Omental fat pad (tissue), 4 donors: ENCODE results near the gene METTL9. TPM values are rescaled to one million over a fixed set of nuclear protein-coding genes. Genes with fewer than 3 reads are reported as not detected.
"Not testable (repeated sequence)": the region's sequence is repeated elsewhere in the genome, so short reads cannot be mapped to it uniquely, and the experiment has no call there.

ENCODE experiments used
- ATAC-seq: fragments of 150-250 bp; one replicate; pipeline ENCODE4 v1.9.1; 2016; ENCODE audit warnings: mild to moderate bottlenecking, moderate library complexity; ENCODE audit not compliant: low FRiP score
- DNase-seq: peaks from one replicate; pipeline ENCODE4 v3.0.0-alpha.2; 2019; ENCODE audit warnings: low spot score
- CTCF ChIP-seq, 3 donors: fragments of 450-650 bp; IDR thresholded peaks; one replicate each; pipeline ENCODE4 v1.5.1; 2016 to 2017; ENCODE audit warnings: antibody characterized with exemption in 3 of 3, mild to moderate bottlenecking in 3 of 3, moderate library complexity in 2 of 3
- total RNA-seq, 4 donors: library from RNA; depleted of rRNA; stranded (reverse); fragments of >200 nt; gene quantifications; one replicate each; pipeline ENCODE4 v1.1.0, GENCODE V29; 2016

Gene METTL9
- total RNA-seq, 4 donors from 2014 or later, result 98.9 to 195 (median 114) TPM

DNA sequence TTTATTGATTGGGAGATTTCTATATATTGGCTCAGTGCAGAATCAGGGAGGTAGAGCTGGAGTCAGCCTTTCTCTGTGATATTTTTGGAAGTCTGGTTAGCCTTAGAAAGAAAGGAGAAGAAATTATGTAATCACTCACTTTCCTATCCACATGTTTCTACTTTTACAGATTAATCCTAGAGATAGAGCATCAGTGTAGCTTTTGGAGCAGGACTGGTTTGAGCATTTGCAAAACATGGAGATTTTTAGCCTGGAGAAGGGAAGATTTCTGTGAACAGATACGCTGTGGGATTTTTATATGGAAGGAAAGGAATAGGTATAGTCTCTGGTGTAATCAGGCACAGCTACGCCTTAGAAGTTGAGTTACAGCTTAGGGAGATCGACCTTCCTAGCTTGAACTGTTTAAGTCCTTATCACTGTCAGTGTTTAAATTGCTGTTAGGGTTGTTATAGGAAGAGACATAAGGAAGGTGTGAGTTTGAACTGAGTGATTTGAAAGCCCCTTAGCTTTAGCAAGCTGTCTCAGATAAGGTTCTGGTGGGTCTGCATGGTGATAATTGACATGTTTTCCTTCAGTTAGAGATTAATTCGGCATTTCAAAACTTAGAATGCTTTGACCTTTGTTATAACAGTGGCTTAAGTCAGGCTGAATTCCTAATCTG, 20.5 kb downstream of the METTL9 start:
- DNase-seq (no peak), ATAC-seq (no peak)
- no peak for TF ChIP-seq CTCF (IDR thresholded peaks at IDR 0.05)

GRCh38 chr16:21620592-21620991, 21.2 kb downstream of the METTL9 start:
- no peak for ATAC-seq
- TF ChIP-seq CTCF (IDR thresholded peaks at IDR 0.05), result no peak
- no peak for DNase-seq

GRCh38 chr16:21622545-21622944, 23.2 kb downstream of the METTL9 start:
- DNase-seq (no peak), ATAC-seq (no peak)
- no peak for TF ChIP-seq CTCF (IDR thresholded peaks at IDR 0.05)

DNA sequence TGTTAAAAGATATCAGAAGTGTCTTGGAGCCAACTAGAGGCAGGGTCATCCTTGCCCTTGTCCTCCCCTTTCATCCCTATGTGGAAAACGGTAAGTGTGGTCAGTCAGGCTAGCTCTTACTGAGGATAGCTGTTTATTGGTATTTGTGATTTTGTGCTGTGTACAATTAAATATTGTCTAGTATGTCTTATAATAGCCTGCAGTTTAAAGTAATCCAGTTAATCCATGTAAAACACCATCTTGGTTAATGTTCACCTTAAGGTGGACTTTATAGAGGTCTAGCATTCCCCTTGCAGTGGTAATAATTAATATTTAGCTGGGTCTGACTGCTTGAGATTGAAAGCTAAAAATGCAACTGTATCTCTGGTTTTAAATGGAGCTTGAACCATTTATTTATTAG, 25.6 kb downstream of the METTL9 start:
- ATAC-seq, result no peak
- DNase-seq, result no peak
- no peak for TF ChIP-seq CTCF (IDR thresholded peaks at IDR 0.05)

- no peak for DNase-seq
- no peak for TF ChIP-seq CTCF (IDR thresholded peaks at IDR 0.05)
- peak; percentile 51 for ATAC-seq
Observed at GRCh38 chr16:21626659-21627277, 27.4 kb downstream of the METTL9 start.

DNA sequence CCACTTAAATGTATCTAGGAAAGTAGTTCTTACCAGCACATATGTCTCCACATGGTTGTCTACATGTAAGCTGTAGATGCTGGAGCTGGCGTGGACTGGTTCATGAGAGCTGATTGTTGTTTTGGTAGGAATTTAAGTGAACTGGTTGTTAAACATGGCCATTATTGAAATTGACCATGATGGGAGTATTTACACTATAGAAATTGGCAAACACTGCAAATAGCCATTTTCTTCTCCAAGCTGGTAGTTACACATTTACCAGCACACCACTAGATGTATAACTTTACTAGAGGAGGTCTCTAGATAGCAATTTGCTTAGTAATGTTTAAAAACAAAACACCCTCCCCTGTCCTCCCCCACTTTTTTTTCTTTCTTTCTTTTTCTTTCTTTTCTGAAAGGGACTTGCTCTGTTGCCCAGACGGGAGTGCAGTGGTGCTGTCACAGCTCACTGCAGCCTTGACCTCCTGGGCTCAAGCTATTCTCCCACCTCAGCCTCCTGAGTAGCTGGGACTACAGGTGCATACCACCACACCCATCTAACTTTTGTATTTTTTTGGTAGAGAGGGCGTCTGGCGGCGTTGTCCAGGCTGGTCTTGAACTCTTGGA, 28.8 kb downstream of the METTL9 start:
- ATAC-seq, result no peak
- DNase-seq, result no peak
- no peak for TF ChIP-seq CTCF (IDR thresholded peaks at IDR 0.05)

DNA sequence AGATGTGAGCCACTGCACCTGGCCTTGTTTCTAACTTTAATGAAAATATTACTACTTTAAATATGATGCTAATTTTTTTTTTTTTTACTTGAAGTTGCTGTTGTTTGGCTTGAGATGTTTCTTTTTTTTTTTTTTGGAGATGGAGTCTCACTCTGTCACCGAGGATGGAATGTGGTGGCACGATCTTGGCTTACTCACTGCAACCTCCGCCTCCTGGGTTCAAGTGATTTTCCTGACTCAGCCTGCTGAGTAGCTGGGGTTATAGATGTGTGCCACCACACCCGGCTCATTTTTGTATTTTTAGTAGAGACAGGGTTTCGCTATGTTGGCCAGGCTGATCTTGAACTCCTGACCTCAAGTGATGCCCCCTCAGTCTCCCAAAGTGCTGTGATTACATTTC, 29.4 kb downstream of the METTL9 start:
- no peak for DNase-seq
- no peak for TF ChIP-seq CTCF (IDR thresholded peaks at IDR 0.05)
- no peak for ATAC-seq

GRCh38 chr16:21629616-21630539, 30.5 kb downstream of the METTL9 start:
- DNase-seq, ATAC-seq: not testable (repeated sequence)

- not testable (repeated sequence) for ATAC-seq, DNase-seq
Observed at GRCh38 chr16:21630866-21631265, 31.5 kb downstream of the METTL9 start.
